Epithelial cell of esophagus (primary cell): ENCODE results near the gene DRC1.
A peak's percentile ranks its signal among the peaks of the same experiment; 100 is the strongest.

Source experiments
- DNase-seq: peaks from one replicate; pipeline ENCODE4 v3.0.0; 2010; ENCODE audit warnings: low read depth
- H3K4me3 ChIP-seq: 2 replicates; pipeline ENCODE4 v1.5.1; 2011; ENCODE audit warnings: mild to moderate bottlenecking, low read length, control low read depth
- TF ChIP-seq, protein P1 (sequence below): IDR thresholded peaks from 2 replicates; pipeline ENCODE4 v1.5.1; 2011; ENCODE audit warnings: low read depth, mild to moderate bottlenecking, low read length, control low read depth, inconsistent platforms; ENCODE audit not compliant: insufficient read depth; ENCODE audit errors: missing control alignments

The DRC1 gene

GRCh38 chr2:26477911-26478253, 76.2 kb downstream of the DRC1 start, which contains the start of gene OTOF:
Gene OTOF, minus strand, starts transcription at chr2:26478124.
- H3K4me3 ChIP-seq, result no peak within 1 kb of the TSS
- peak; percentile 30 for DNase-seq
- TF ChIP-seq, protein P1, sequence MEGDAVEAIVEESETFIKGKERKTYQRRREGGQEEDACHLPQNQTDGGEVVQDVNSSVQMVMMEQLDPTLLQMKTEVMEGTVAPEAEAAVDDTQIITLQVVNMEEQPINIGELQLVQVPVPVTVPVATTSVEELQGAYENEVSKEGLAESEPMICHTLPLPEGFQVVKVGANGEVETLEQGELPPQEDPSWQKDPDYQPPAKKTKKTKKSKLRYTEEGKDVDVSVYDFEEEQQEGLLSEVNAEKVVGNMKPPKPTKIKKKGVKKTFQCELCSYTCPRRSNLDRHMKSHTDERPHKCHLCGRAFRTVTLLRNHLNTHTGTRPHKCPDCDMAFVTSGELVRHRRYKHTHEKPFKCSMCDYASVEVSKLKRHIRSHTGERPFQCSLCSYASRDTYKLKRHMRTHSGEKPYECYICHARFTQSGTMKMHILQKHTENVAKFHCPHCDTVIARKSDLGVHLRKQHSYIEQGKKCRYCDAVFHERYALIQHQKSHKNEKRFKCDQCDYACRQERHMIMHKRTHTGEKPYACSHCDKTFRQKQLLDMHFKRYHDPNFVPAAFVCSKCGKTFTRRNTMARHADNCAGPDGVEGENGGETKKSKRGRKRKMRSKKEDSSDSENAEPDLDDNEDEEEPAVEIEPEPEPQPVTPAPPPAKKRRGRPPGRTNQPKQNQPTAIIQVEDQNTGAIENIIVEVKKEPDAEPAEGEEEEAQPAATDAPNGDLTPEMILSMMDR, result no peak

DNA sequence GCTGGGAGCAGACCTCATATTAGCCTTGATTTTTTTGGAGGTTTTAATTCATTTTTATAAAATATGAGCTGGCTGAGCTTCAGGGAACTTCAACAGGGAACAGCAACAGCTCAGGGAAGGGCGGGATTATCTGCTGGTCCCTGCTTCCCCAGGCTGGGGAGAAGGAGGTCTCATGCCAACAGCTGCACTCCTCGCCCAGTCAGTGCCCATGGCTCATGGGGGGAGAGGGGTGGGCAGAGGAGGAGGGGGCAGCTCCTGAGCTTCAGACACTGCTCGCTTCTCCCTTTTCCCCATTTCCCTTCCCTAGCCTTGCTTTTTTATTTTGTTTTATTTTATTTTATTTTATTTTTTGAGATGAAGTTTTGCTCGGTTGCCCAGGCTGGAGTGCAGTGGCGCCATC, 76.6 kb downstream of the DRC1 start:
- no peak overlapping the region for H3K4me3 ChIP-seq
- TF ChIP-seq, protein P1, result no peak
- DNase-seq, result no peak

- DNase-seq, result no peak
- TF ChIP-seq, protein P1, result no peak
- H3K4me3 ChIP-seq, result no peak overlapping the region
Observed at GRCh38 chr2:26479131-26479788, 77.5 kb downstream of the DRC1 start.

DNA sequence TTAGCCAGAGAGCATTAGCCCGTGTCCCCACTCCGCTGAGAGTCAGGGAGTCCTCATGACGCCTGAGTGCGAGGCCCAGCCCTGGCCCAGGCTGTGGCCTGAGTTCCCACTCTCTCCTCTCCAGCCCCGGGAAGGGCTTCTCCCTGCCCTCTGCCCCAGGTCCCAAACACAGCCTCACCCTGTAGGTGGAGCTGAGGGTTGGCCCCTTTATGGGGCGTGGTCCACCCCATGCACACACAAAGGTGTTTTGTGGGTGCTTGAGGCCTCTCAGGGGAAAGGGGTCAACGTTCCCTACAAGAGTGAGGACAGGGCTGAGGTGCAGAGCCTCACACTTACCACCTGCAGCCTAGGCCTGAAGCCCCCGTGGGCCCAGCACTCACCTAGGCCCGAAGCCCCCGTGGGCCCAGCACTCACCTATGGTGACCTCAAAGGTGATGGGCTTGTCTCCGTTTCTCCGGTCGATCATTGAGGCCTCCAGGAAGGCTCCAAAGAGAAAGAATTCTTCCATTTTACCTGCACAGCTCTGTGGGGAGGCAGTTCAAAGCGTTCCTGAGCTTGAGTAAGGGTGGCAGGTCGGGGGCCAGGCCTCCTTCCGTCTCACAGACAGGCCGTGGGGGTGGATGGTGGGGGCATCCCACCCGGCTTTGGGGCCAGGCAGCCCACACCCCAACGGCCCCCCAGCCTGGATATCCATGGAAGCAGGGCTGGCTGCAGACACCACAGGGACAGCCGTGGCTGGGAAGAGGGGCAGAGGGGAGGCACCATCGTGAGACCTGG, 78.3 kb downstream of the DRC1 start:
- DNase-seq, result no peak
- TF ChIP-seq, protein P1, result no peak
- no peak overlapping the region for H3K4me3 ChIP-seq

DNA sequence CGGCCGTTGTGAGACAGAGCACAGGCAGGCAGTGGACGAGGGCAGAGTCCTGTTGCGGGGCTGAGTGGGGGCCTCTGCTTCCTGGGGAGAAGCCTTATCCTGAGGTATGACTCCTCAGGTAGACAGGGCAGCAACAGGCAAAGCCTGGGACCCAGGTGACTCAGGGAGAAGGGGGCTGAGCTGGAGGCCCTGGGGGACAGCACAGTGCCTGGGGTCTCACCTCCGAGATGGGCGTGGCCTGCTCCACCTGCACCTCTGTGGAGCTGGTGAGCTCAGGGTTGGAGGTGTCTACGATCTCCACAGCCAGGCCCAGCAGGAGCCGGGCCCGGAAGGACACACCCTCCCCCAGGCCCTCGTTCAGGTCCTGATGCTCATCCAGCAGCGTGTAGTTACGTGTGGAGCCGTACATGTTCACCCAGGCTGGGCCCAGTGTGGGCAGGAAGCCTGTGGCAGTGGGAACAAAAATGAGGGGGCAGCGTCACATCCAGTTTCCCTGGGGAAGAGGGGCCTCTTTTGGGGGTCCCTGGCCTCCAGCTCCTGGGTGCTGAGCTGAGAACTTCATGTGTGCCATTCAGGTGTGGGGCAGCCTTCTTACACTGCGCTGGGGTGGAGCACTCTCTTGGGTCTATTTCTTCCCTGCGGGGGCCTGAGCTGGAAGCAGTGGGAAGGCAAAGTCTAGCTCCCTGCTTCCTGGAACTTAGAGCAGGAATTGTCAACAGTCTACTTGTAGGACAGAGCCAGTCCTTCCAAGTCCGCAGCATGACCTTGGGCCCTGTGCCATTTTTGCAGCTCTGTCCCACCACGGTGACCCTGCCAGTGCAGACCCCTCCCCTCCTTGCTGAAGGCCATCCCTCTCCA, 79.1 kb downstream of the DRC1 start:
- TF ChIP-seq, protein P1, result no peak
- no peak overlapping the region for H3K4me3 ChIP-seq
- DNase-seq, result no peak

- H3K4me3 ChIP-seq, result no peak overlapping the region
- DNase-seq, result no peak
- TF ChIP-seq, protein P1, result no peak
Observed at GRCh38 chr2:26481706-26482105, 80.0 kb downstream of the DRC1 start.
